HepG2 (cell line): ENCODE data around the gene IFIT1. TPM values are rescaled to one million over a fixed set of nuclear protein-coding genes. Genes with fewer than 3 reads are reported as not detected.
"Not testable (repeated sequence)": the region's sequence is repeated elsewhere in the genome, so short reads cannot be mapped to it uniquely, and the experiment has no call there.

ENCODE experiments used
- ATAC-seq: fragments of 200-7000 bp; cut with Tn5 transposase; 3 replicates; pipeline ENCODE4 v1.9.1; 2020; ENCODE audit warnings: mild to moderate bottlenecking, moderate library complexity
- BruUV-seq: library from RNA; stranded (reverse); fragments of 400-500 nt; replicated peaks from 2 replicates; lab custom pipeline; 2021; lab: Mats Ljungman, UMichigan
- CTCF ChIA-PET: fragments of 300-600 bp; formaldehyde crosslinking; extraction: SDS; loops from one replicate; lab custom pipeline; 2021; ENCODE audit warnings: low total read pairs, inconsistent platforms, low intra/inter-chr PET ratio; lab: Yijun Ruan, JAX
- POLR2A ChIA-PET: fragments of 350-600 bp; sonication (Branson Sonifier 250); formaldehyde crosslinking; loops from one replicate; lab custom pipeline; 2020; ENCODE audit warnings: antibody characterized with exemption, inconsistent platforms; lab: Yijun Ruan, JAX
- DNase-seq: peaks from one replicate; pipeline ENCODE4 v3.0.0-alpha.2; 2015; ENCODE audit warnings: low spot score
- FAIRE-seq: peaks from 3 replicates; lab custom pipeline; 2011; peaks lifted over from hg19 to GRCh38; lab: Jason Lieb, UNC
- H2AFZ ChIP-seq: one replicate; pipeline ENCODE4 v1.6.1; 2011; ENCODE audit warnings: low read length, inconsistent platforms
- H3K27ac ChIP-seq: fragments of 300-600 bp; 3 replicates; pipeline ENCODE4 v1.8.0; 2011; ENCODE audit warnings: mixed run types, mild to moderate bottlenecking, mixed read lengths, low read length, inconsistent platforms; ENCODE audit not compliant: insufficient read depth; ENCODE audit errors: extremely low read length
- H3K27me3 ChIP-seq, 2 experiments: fragments of 200-600 bp in 1 of 2; 2 replicates in 1 of 2; 3 replicates in 1 of 2; pipeline versions ENCODE4 v1.6.0 to v1.8.0; 2011; ENCODE audit warnings: low read length in 2 of 2, mild to moderate bottlenecking in 2 of 2, moderate library complexity in 2 of 2, inconsistent platforms in 1 of 2; ENCODE audit not compliant: insufficient read depth in 2 of 2, control insufficient read depth in 1 of 2
- H3K36me3 ChIP-seq, 2 experiments: fragments of 200-600 bp in 1 of 2; replicated peaks in 1 of 2; 2 replicates in 1 of 2; 3 replicates in 1 of 2; pipeline versions ENCODE4 v1.5.1 to v1.8.0; 2011; ENCODE audit warnings: low read length in 2 of 2, inconsistent platforms in 1 of 2; ENCODE audit not compliant: insufficient read depth in 2 of 2, control insufficient read depth in 1 of 2
- H3K4me1 ChIP-seq: 2 replicates; pipeline ENCODE4 v1.5.1; 2012; ENCODE audit warnings: low read length, inconsistent platforms; ENCODE audit not compliant: insufficient read depth
- H3K4me2 ChIP-seq: 2 replicates; pipeline ENCODE4 v1.6.0; 2011; ENCODE audit warnings: low read depth, low read length, inconsistent platforms
- H3K4me3 ChIP-seq, 3 experiments: fragments of 200-600 bp in 1 of 3; sonication (generic), shearing (Covaris generic) in 1 of 3; replicated peaks in 1 of 3; 2 replicates each; pipeline ENCODE4 v1.5.1; 2011 to 2016; ENCODE audit warnings: low read length in 3 of 3, inconsistent platforms in 2 of 3, low read depth in 2 of 3, mild to moderate bottlenecking in 2 of 3, control low read depth in 1 of 3, mixed read lengths in 1 of 3; ENCODE audit not compliant: insufficient read depth in 1 of 3
- H3K79me2 ChIP-seq: one replicate; pipeline ENCODE4 v1.6.1; 2011; ENCODE audit warnings: low read length, inconsistent platforms; ENCODE audit not compliant: insufficient read depth
- H3K9ac ChIP-seq: 2 replicates; pipeline ENCODE4 v1.6.0; 2011; ENCODE audit warnings: mild to moderate bottlenecking, low read depth, low read length, inconsistent platforms; ENCODE audit not compliant: insufficient read depth
- H3K9me3 ChIP-seq: 2 replicates; pipeline ENCODE4 v1.5.1; 2012; ENCODE audit warnings: mild to moderate bottlenecking, low read length
- H4K20me1 ChIP-seq: 2 replicates; pipeline ENCODE4 v1.6.0; 2011; ENCODE audit warnings: inconsistent platforms, mild to moderate bottlenecking, low read length, moderate library complexity; ENCODE audit not compliant: insufficient read depth
- SP5 ChIP-seq: IDR thresholded peaks from 2 replicates; pipeline ENCODE4 v1.6.1; 2016; ENCODE audit warnings: low read depth, borderline replicate concordance
- WGBS: methylation state at CpG from one replicate; pipeline ENCODE4 v1.1.6; 2017; ENCODE audit warnings: low lambda C conversion rate; 5-methylcytosine and 5-hydroxymethylcytosine counted together
- in situ Hi-C: cut with HindIII; loops from 2 replicates; pipeline ENCODE4 v1.10.0; 2017; ENCODE audit warnings: low pct_unique_long_range_greater_than_20kb; ENCODE audit not compliant: extremely low pct_ligation_motif_present
- intact Hi-C: fragments of 100-400 bp; cut with micrococcal nuclease; formaldehyde crosslinking; loops from one replicate; pipeline ENCODE4 v1.10.0; 2022; ENCODE audit not compliant: unreplicated experiment
- polyA plus RNA-seq, 8 experiments: library from polyadenylated mRNA; depleted of rRNA in 3 of 8; stranded (reverse) in 7 of 8; unstranded in 1 of 8; fragments of >200 nt; fragmentation: Illumina TruSeq in 4 of 8; extraction: Trizol in 4 of 8; gene quantifications; 2 replicates each; pipeline versions ENCODE4 v1.2.1 to v1.2.3, GENCODE V29; 2011 to 2016; ENCODE audit warnings: low read depth in 4 of 8, missing spikeins in 1 of 8, mixed read lengths in 1 of 8; ENCODE audit not compliant: insufficient read depth in 1 of 8
- total RNA-seq, 5 experiments: library from RNA; depleted of rRNA; stranded (reverse); fragments of >200 nt; fragmentation: Illumina TruSeq; extraction: Trizol; gene quantifications; 2 replicates each; pipeline ENCODE4 v1.2.3, GENCODE V29; 2016; ENCODE audit warnings: low read depth in 1 of 5

Gene IFIT1
- total and polyA plus RNA-seq, 2 of the 13 experiments (the other 11 are each of a cell fraction or from before 2014, with no cell fraction given) = 1.5 to 5.5 TPM

GRCh38 chr10:89390476-89391225, 1.8 kb upstream of the IFIT1 start:
- H3K9ac ChIP-seq = no peak overlapping the region
- ATAC-seq = no peak
- TF ChIP-seq SP5 (CRISPR knock-in tag) = no peak
- no peak overlapping the region for H3K4me3 ChIP-seq
- H3K9me3 ChIP-seq = no peaks in the 10 kb centered on the region
- no TSS peak for BruUV-seq
- WGBS = 83% methylated on average over 5 of the region's 5 CpGs
- DNase-seq = no peak
- no peaks in the 10 kb centered on the region for H4K20me1 ChIP-seq
- no peak for FAIRE-seq
- in situ Hi-C loops (no loop called here), intact Hi-C loops (no loop called here)
- H3K27me3 ChIP-seq = no peaks in the 10 kb centered on the region
- POLR2A ChIA-PET = no interaction called here
- no peaks in the 10 kb centered on the region for H3K79me2 ChIP-seq
- H3K4me1 ChIP-seq = peaks cover 10% of the 10 kb centered on the region
- H2AFZ ChIP-seq = no peak overlapping the region
- CTCF ChIA-PET = interaction anchor here (1.7 kb wide), 1 partner anchor 97 kb away, joined by 4 read pairs; no protein-coding TSS in a partner anchor
- no peaks in the 10 kb centered on the region for H3K36me3 ChIP-seq
- no peak overlapping the region for H3K27ac ChIP-seq
- no peak overlapping the region for H3K4me2 ChIP-seq

DNA sequence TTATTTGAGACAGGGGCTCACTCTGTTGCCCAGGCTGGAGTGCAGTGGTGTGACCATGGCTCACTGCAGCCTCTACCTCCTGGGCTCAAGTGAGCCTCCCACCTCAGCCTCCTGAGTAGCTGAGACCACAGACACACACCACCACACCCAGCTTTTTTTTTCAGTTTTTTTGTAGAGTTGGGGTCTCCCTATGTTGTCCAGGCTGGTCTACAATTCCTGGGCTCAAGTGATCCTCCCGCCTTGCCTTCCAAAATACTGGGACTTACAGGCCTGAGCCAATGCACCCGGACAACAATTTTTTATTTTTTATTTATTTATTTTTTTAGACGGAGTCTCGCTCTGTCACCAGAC, 1.2 kb upstream of the IFIT1 start:
- H3K79me2 ChIP-seq, H2AFZ ChIP-seq, H4K20me1 ChIP-seq, H3K4me2 ChIP-seq, DNase-seq, H3K27me3 ChIP-seq, H3K27ac ChIP-seq, in situ Hi-C loops, H3K4me3 ChIP-seq, CTCF ChIA-PET, H3K9ac ChIP-seq, FAIRE-seq, H3K9me3 ChIP-seq, POLR2A ChIA-PET, H3K36me3 ChIP-seq, intact Hi-C loops, ATAC-seq, BruUV-seq: not testable (repeated sequence)
- 94% methylated on average over 4 of the region's 4 CpGs for WGBS
- H3K4me1 ChIP-seq = peaks cover 10% of the 10 kb centered on the region
